H1 (cell line): Measurements from ENCODE around the gene PPP1R11. TPM values are rescaled to one million over a fixed set of nuclear protein-coding genes. Genes with fewer than 3 reads are reported as not detected.

Experiments used
- CTCF ChIA-PET: fragments of 300-600 bp; sonication (Branson Sonifier 250); formaldehyde crosslinking; loops from one replicate; lab custom pipeline; 2021; ENCODE audit not compliant: partially characterized antibody; lab: Charles Lee
- POLR2A ChIA-PET: fragments of 300-600 bp; sonication (Branson Sonifier 250); formaldehyde crosslinking; loops from one replicate; lab custom pipeline; 2021; ENCODE audit warnings: inconsistent platforms; ENCODE audit not compliant: partially characterized antibody; lab: Charles Lee
- DNase-seq, 2 experiments: peaks; one replicate each; pipeline versions ENCODE4 v3.0.0 to v3.0.0-alpha.2; 2010 to 2022; ENCODE audit warnings: low spot score in 2 of 2, low read depth in 1 of 2, mixed read lengths in 1 of 2
- FAIRE-seq: peaks from 2 replicates; lab custom pipeline; 2011; peaks lifted over from hg19 to GRCh38; lab: Jason Lieb, UNC
- H2AFZ ChIP-seq: 2 replicates; pipeline ENCODE4 v1.8.1; 2012; ENCODE audit warnings: low read length, inconsistent platforms
- H2AK5ac ChIP-seq: 2 replicates; pipeline ENCODE4 v1.6.1; 2013; ENCODE audit warnings: low read depth, low read length
- H2BK120ac ChIP-seq: replicated peaks from 2 replicates; pipeline ENCODE3; 2013; ENCODE audit warnings: low read depth, low read length, inconsistent platforms
- H2BK12ac ChIP-seq: 2 replicates; pipeline ENCODE4 v1.6.1; 2013; ENCODE audit warnings: low read depth, low read length
- H2BK15ac ChIP-seq: 2 replicates; pipeline ENCODE4 v1.6.1; 2013; ENCODE audit warnings: low read length
- H2BK20ac ChIP-seq: 2 replicates; pipeline ENCODE4 v1.6.1; 2013; ENCODE audit warnings: low read length
- H2BK5ac ChIP-seq: 2 replicates; pipeline ENCODE4 v1.6.1; 2013; ENCODE audit warnings: low read depth, low read length
- H3K14ac ChIP-seq: 2 replicates; pipeline ENCODE4 v1.6.1; 2013; ENCODE audit warnings: inconsistent platforms; ENCODE audit not compliant: insufficient read length
- H3K18ac ChIP-seq: 2 replicates; pipeline ENCODE4 v1.6.1; 2013; ENCODE audit warnings: low read length; ENCODE audit errors: extremely low read depth
- H3K23ac ChIP-seq: 2 replicates; pipeline ENCODE4 v1.6.1; 2013; ENCODE audit warnings: inconsistent platforms; ENCODE audit not compliant: insufficient read length
- H3K23me2 ChIP-seq: 2 replicates; pipeline ENCODE4 v1.6.1; 2013; ENCODE audit warnings: low read depth, low read length
- H3K27ac ChIP-seq: 2 replicates; pipeline ENCODE4 v1.6.1; 2011; ENCODE audit warnings: low read depth, low read length, inconsistent platforms
- H3K27me3 ChIP-seq, 4 experiments: replicated peaks in 1 of 4; 1 replicate in 1 of 4; 2 replicates in 3 of 4; pipeline versions ENCODE4 v1.6.1 to v1.8.1; 2011 to 2013; ENCODE audit warnings: low read length in 3 of 4, mild to moderate bottlenecking in 3 of 4, inconsistent platforms in 2 of 4, mixed read lengths in 2 of 4, moderate library complexity in 1 of 4; ENCODE audit not compliant: control insufficient read depth in 3 of 4, insufficient read depth in 3 of 4; ENCODE audit errors: extremely low read depth in 1 of 4
- H3K36me3 ChIP-seq, 4 experiments: 2 replicates each; pipeline versions ENCODE4 v1.6.1 to v1.8.1; 2011 to 2013; ENCODE audit warnings: mild to moderate bottlenecking in 4 of 4, low read length in 3 of 4, moderate library complexity in 2 of 4, control low read depth in 1 of 4, inconsistent platforms in 1 of 4; ENCODE audit not compliant: insufficient read depth in 4 of 4, control insufficient read depth in 2 of 4
- H3K4ac ChIP-seq: replicated peaks from 2 replicates; pipeline ENCODE3; 2013; ENCODE audit warnings: low read length, low read depth, mixed read lengths, inconsistent platforms; ENCODE audit not compliant: insufficient read length
- H3K4me1 ChIP-seq, 4 experiments: replicated peaks in 1 of 4; 1 replicate in 1 of 4; 2 replicates in 3 of 4; pipeline versions ENCODE4 v1.6.1 to v1.8.1; 2011 to 2013; ENCODE audit warnings: low read length in 3 of 4, inconsistent platforms in 2 of 4, mixed read lengths in 1 of 4; ENCODE audit not compliant: insufficient read depth in 4 of 4, control insufficient read depth in 3 of 4
- H3K4me2 ChIP-seq, 2 experiments: 2 replicates each; pipeline versions ENCODE4 v1.6.1 to v1.8.1; 2011 to 2013; ENCODE audit warnings: low read depth in 2 of 2, low read length in 2 of 2, control low read depth in 1 of 2, inconsistent platforms in 1 of 2, mild to moderate bottlenecking in 1 of 2; ENCODE audit not compliant: insufficient read depth in 1 of 2
- H3K4me3 ChIP-seq, 4 experiments: fragments of 200-600, 300-600 bp in 1 of 4; sonication (generic), shearing (Covaris generic), sonication (Bioruptor Twin) in 1 of 4; 2 replicates each; pipeline versions ENCODE4 v1.5.1 to v1.8.1; 2011 to 2016; ENCODE audit warnings: low read length in 4 of 4, low read depth in 3 of 4, control low read depth in 2 of 4, inconsistent platforms in 2 of 4, mild to moderate bottlenecking in 2 of 4, mixed read lengths in 1 of 4, moderate library complexity in 1 of 4; ENCODE audit not compliant: insufficient read depth in 2 of 4; ENCODE audit errors: extremely low read depth in 1 of 4
- H3K56ac ChIP-seq: replicated peaks from 2 replicates; pipeline ENCODE3; 2013; ENCODE audit warnings: low read depth, mild to moderate bottlenecking, mixed read lengths, low read length, inconsistent platforms; ENCODE audit not compliant: insufficient read length
- H3K79me1 ChIP-seq: 2 replicates; pipeline ENCODE4 v1.6.1; 2013; ENCODE audit warnings: low read depth, low read length, control low read depth
- H3K79me2 ChIP-seq, 2 experiments: 2 replicates each; pipeline versions ENCODE4 v1.6.1 to v1.8.1; 2012 to 2013; ENCODE audit warnings: low read length in 2 of 2, mild to moderate bottlenecking in 2 of 2, inconsistent platforms in 1 of 2; ENCODE audit not compliant: insufficient read depth in 2 of 2, control insufficient read depth in 1 of 2
- H3K9ac ChIP-seq, 4 experiments: replicated peaks in 1 of 4; 1 replicate in 1 of 4; 2 replicates in 3 of 4; pipeline versions ENCODE4 v1.6.1 to v1.8.1; 2011 to 2013; ENCODE audit warnings: low read depth in 3 of 4, low read length in 3 of 4, control low read depth in 2 of 4, mild to moderate bottlenecking in 2 of 4, moderate library complexity in 2 of 4, inconsistent platforms in 1 of 4; ENCODE audit errors: extremely low read depth in 1 of 4
- H3K9me3 ChIP-seq, 2 experiments: 2 replicates each; pipeline versions ENCODE4 v1.6.1 to v1.8.1; 2012 to 2013; ENCODE audit warnings: mild to moderate bottlenecking in 2 of 2, moderate library complexity in 2 of 2, control low read depth in 1 of 2, inconsistent platforms in 1 of 2, low read depth in 1 of 2, low read length in 1 of 2, mixed read lengths in 1 of 2; ENCODE audit not compliant: insufficient read depth in 2 of 2
- H4K20me1 ChIP-seq, 2 experiments: replicated peaks in 1 of 2; 2 replicates each; pipeline versions ENCODE3 to v1.8.1; 2011 to 2013; ENCODE audit warnings: inconsistent platforms in 2 of 2, low read length in 2 of 2, mild to moderate bottlenecking in 1 of 2; ENCODE audit not compliant: insufficient read depth in 2 of 2, control insufficient read depth in 1 of 2
- H4K5ac ChIP-seq: 2 replicates; pipeline ENCODE4 v1.6.1; 2013; ENCODE audit warnings: low read length, low read depth, mixed read lengths, inconsistent platforms; ENCODE audit not compliant: insufficient read length
- H4K8ac ChIP-seq: 2 replicates; pipeline ENCODE4 v1.8.0; 2013; ENCODE audit warnings: mild to moderate bottlenecking, moderate library complexity, low read length, inconsistent platforms; ENCODE audit not compliant: insufficient read depth; ENCODE audit errors: extremely low read depth
- H4K91ac ChIP-seq: replicated peaks from 2 replicates; pipeline ENCODE3; 2013; ENCODE audit warnings: low read length, mixed read lengths, inconsistent platforms; ENCODE audit not compliant: insufficient read length
- CEBPB ChIP-seq: IDR thresholded peaks from 2 replicates; pipeline ENCODE4 v1.6.1; 2012; ENCODE audit warnings: low read depth, low read length
- CHD1 ChIP-seq: IDR thresholded peaks from 2 replicates; pipeline ENCODE4 v1.6.1; 2012; ENCODE audit warnings: low read depth, low read length, improper control_type of control experiment
- CREB1 ChIP-seq: IDR thresholded peaks from 2 replicates; pipeline ENCODE4 v1.6.1; 2012; ENCODE audit warnings: inconsistent platforms
- GABPA ChIP-seq: IDR thresholded peaks from 2 replicates; pipeline ENCODE4 v1.6.1; 2011; ENCODE audit warnings: mild to moderate bottlenecking, low read length, moderate library complexity, borderline replicate concordance; ENCODE audit not compliant: insufficient read depth
- HDAC6 ChIP-seq: IDR thresholded peaks from one replicate; pipeline ENCODE4 v1.7.1; 2012; ENCODE audit warnings: low read depth, mild to moderate bottlenecking, inconsistent platforms, low read length, moderate library complexity
- JUN ChIP-seq: IDR thresholded peaks from 2 replicates; pipeline ENCODE4 v1.6.1; 2011; ENCODE audit warnings: low read depth, mild to moderate bottlenecking, improper control_type of control experiment, low read length
- WGBS, 2 experiments: shearing (Covaris generic) in 1 of 2; methylation state at CpG; one replicate each; pipeline versions ENCODE4 v1.1.6 to v1.1.7; 2013 to 2015; ENCODE audit warnings: low lambda C conversion rate in 2 of 2, mixed read lengths in 2 of 2, inconsistent platforms in 1 of 2, low coverage in 1 of 2, missing lambda C conversion rate in 1 of 2; ENCODE audit not compliant: insufficient replicate concordance in 2 of 2, insufficient coverage in 1 of 2, insufficient read length in 1 of 2; ENCODE audit errors: extremely low coverage in 1 of 2, missing lambda C conversion rate in 1 of 2; 5-methylcytosine and 5-hydroxymethylcytosine counted together
- polyA plus RNA-seq, 7 experiments: library from polyadenylated mRNA; depleted of rRNA in 3 of 7; stranded (reverse) in 5 of 7; unstranded in 2 of 7; fragments of >200 nt in 5 of 7; fragments of 200-250 nt in 2 of 7; gene quantifications; 1 replicate in 5 of 7; 2 replicates in 1 of 7; 4 replicates in 1 of 7; pipeline versions ENCODE4 v1.2.1 to v1.2.3, GENCODE V29; 2011 to 2013; ENCODE audit warnings: missing spikeins in 2 of 7, mixed read lengths in 2 of 7
- total RNA-seq: library from RNA; stranded (reverse); fragmentation: NEBNext Ultra II Directional; extraction: Animal tissue kit (Norgen Biotek cat#: 25700); gene quantifications from 2 replicates; pipeline ENCODE4 v1.2.1, GENCODE V29; 2021

PPP1R11 gene
- total and polyA plus RNA-seq, 2 of the 8 experiments (the other 6 are each of a cell fraction or from before 2014, with no cell fraction given) = 26.1 to 32.8 TPM

GRCh38 chr6:30103872-30104179 lies 36.8 kb downstream of the PPP1R11 start:
- Histone ChIP-seq H3K56ac (no peak overlapping the region), H2BK20ac (no peak overlapping the region), H3K4me3 (peak overlapping the region; percentile 34 to 65 (median 58); a peak in 5 of 8 replicates), H3K18ac (no peak overlapping the region), H2BK5ac (no peak overlapping the region), H3K4me1 (peaks cover 3 to 15% (median 9%) of the 10 kb centered on the region in 4 experiments; a peak in 6 of 7 replicates), H2AK5ac (no peak overlapping the region), H3K4ac (no peak overlapping the region), H3K36me3 (no peaks in the 10 kb centered on the region), H4K91ac (no peak overlapping the region), H2BK120ac (no peak overlapping the region), H3K9ac (no peak overlapping the region), H3K27ac (no peak overlapping the region), H3K14ac (no peak overlapping the region), H3K9me3 (no peaks in the 10 kb centered on the region), H4K5ac (no peak overlapping the region), H2AFZ (peak overlapping the region; percentile 65; the same call in 1 of the 2 replicates), H3K27me3 (peaks cover 28 to 56% (median 50%) of the 10 kb centered on the region in 4 experiments), H3K23ac (no peak overlapping the region), H3K79me1 (no peaks in the 10 kb centered on the region), H4K20me1 (no peaks in the 10 kb centered on the region), H3K4me2 (peak overlapping the region; percentile 69 to 79), H2BK12ac (no peak overlapping the region), H3K23me2 (peaks cover 10% of the 10 kb centered on the region), H2BK15ac (no peak overlapping the region), H4K8ac (no peak overlapping the region), H3K79me2 (no peaks in the 10 kb centered on the region)
- TF ChIP-seq CHD1 = no peak
- no peak for TF ChIP-seq CEBPB
- TF ChIP-seq GABPA = no peak
- TF ChIP-seq CREB1 = no peak
- TF ChIP-seq HDAC6 = no peak
- TF ChIP-seq JUN = no peak
- FAIRE-seq (no peak), DNase-seq (no peak)
- POLR2A ChIA-PET = interaction anchor here (0.9 to 2.8 kb wide), 5 partner anchors 22 to 42 kb away, joined by 3 to 17 read pairs (median 3); no protein-coding TSS in a partner anchor
- 49% methylated on average over 3 of the region's 3 CpGs; no CpG with 5 or more reads in 1 of the 2 experiments for WGBS, 2 experiments
- CTCF ChIA-PET = interaction anchor here (0.5 to 7.2 kb wide), 41 partner anchors 9 to 407 kb away, joined by 3 to 166 read pairs (median 4); partner anchors contain the start of genes RNF39, TRIM15, TRIM26 and TRIM31
